ENCODE measurements around the gene CDK14.
A peak's percentile ranks its signal among the peaks of the same experiment; 100 is the strongest.

CDK14 gene

GRCh38 chr7:90660100-90660499 lies 64.0 kb downstream of the CDK14 start:
- TF ChIP-seq CTCF (IDR thresholded peaks at IDR 0.05; ENCODE audit: insufficient read depth, low read depth, low read length, missing control alignments): no peak
- no peak overlapping the region for H3K4me3 ChIP-seq (ENCODE audit: low read depth, low read length)
- no peak for DNase-seq (ENCODE audit: low read depth)

GRCh38 chr7:90660819-90661218 lies 64.7 kb downstream of the CDK14 start:
- TF ChIP-seq CTCF (IDR thresholded peaks at IDR 0.05; ENCODE audit: insufficient read depth, low read depth, low read length, missing control alignments): no peak
- peak; percentile 24 for DNase-seq (ENCODE audit: low read depth)
- no peak overlapping the region for H3K4me3 ChIP-seq (ENCODE audit: low read depth, low read length)

- TF ChIP-seq CTCF (IDR thresholded peaks at IDR 0.05; ENCODE audit: insufficient read depth, low read depth, low read length, missing control alignments): no peak
- no peak for DNase-seq (ENCODE audit: low read depth)
- H3K4me3 ChIP-seq (ENCODE audit: low read depth, low read length): no peak overlapping the region
Observed at GRCh38 chr7:90661290-90662151, 65.4 kb downstream of the CDK14 start.

GRCh38 chr7:90663176-90663575 lies 67.1 kb downstream of the CDK14 start:
- H3K4me3 ChIP-seq (ENCODE audit: low read depth, low read length): no peak overlapping the region
- no peak for TF ChIP-seq CTCF (IDR thresholded peaks at IDR 0.05; ENCODE audit: insufficient read depth, low read depth, low read length, missing control alignments)
- DNase-seq (ENCODE audit: low read depth): no peak

- H3K4me3 ChIP-seq (ENCODE audit: low read depth, low read length): no peak overlapping the region
- TF ChIP-seq CTCF (IDR thresholded peaks at IDR 0.05; ENCODE audit: insufficient read depth, low read depth, low read length, missing control alignments): no peak
- no peak for DNase-seq (ENCODE audit: low read depth)
Observed at GRCh38 chr7:90666186-90666585, 70.1 kb downstream of the CDK14 start.

- no peak for DNase-seq (ENCODE audit: low read depth)
- TF ChIP-seq CTCF (IDR thresholded peaks at IDR 0.05; ENCODE audit: insufficient read depth, low read depth, low read length, missing control alignments): no peak
- H3K4me3 ChIP-seq (ENCODE audit: low read depth, low read length): no peak overlapping the region
Observed at GRCh38 chr7:90668992-90669391, 72.9 kb downstream of the CDK14 start.

- TF ChIP-seq CTCF (IDR thresholded peaks at IDR 0.05; ENCODE audit: insufficient read depth, low read depth, low read length, missing control alignments): no peak
Observed at GRCh38 chr7:90669492-90669891, 73.4 kb downstream of the CDK14 start.

More at GRCh38 chr7:90669492-90669891, 73.4 kb downstream of the CDK14 start:
- H3K4me3 ChIP-seq (ENCODE audit: low read depth, low read length): no peak overlapping the region
- DNase-seq (ENCODE audit: low read depth): peak; percentile 13

All from GM12865 (cell line).